Keratinocyte (primary cell): Measurements from ENCODE around the gene RBP5. TPM values are rescaled to one million over a fixed set of nuclear protein-coding genes. Genes with fewer than 3 reads are reported as not detected.

Source experiments
- DNase-seq: peaks from one replicate; pipeline ENCODE4 v3.0.0-alpha.2; 2011; ENCODE audit warnings: low read depth, missing footprints, low spot score
- FAIRE-seq: peaks from 2 replicates; lab custom pipeline; 2011; peaks lifted over from hg19 to GRCh38; lab: Jason Lieb, UNC
- H2AFZ ChIP-seq: 2 replicates; pipeline ENCODE4 v1.6.0; 2012; ENCODE audit warnings: low read length, control low read depth, inconsistent platforms; ENCODE audit not compliant: control insufficient read depth
- H3K27ac ChIP-seq: 2 replicates; pipeline ENCODE4 v1.5.1; 2011; ENCODE audit warnings: low read length; ENCODE audit not compliant: control insufficient read depth, insufficient read depth
- H3K27me3 ChIP-seq: 3 replicates; pipeline ENCODE4 v1.6.0; 2011; ENCODE audit warnings: low read length; ENCODE audit not compliant: control insufficient read depth, insufficient read depth; ENCODE audit errors: extremely low read depth
- H3K36me3 ChIP-seq, 2 experiments: 2 replicates in 1 of 2; 3 replicates in 1 of 2; pipeline ENCODE4 v1.5.1; 2011; ENCODE audit warnings: low read length in 2 of 2, mild to moderate bottlenecking in 1 of 2; ENCODE audit not compliant: control insufficient read depth in 2 of 2, insufficient read depth in 2 of 2; ENCODE audit errors: extremely low read depth in 1 of 2
- H3K4me1 ChIP-seq: 3 replicates; pipeline ENCODE4 v1.5.1; 2011; ENCODE audit warnings: low read length; ENCODE audit not compliant: control insufficient read depth, insufficient read depth; ENCODE audit errors: extremely low read depth
- H3K4me2 ChIP-seq: 3 replicates; pipeline ENCODE4 v1.6.0; 2011; ENCODE audit warnings: low read depth, low read length; ENCODE audit not compliant: control insufficient read depth, insufficient read depth; ENCODE audit errors: extremely low read depth
- H3K4me3 ChIP-seq, 3 experiments: fragments of 200-600 bp in 1 of 3; sonication (generic) in 1 of 3; 2 replicates in 2 of 3; 3 replicates in 1 of 3; pipeline ENCODE4 v1.5.1; 2011 to 2016; ENCODE audit warnings: low read length in 3 of 3, mild to moderate bottlenecking in 3 of 3, control low read depth in 2 of 3, inconsistent platforms in 1 of 3, low read depth in 1 of 3, mixed read lengths in 1 of 3, mixed run types in 1 of 3, moderate library complexity in 1 of 3; ENCODE audit not compliant: control insufficient read depth in 2 of 3, insufficient read depth in 2 of 3; ENCODE audit errors: extremely low read depth in 1 of 3
- H3K79me2 ChIP-seq: 2 replicates; pipeline ENCODE4 v1.6.0; 2012; ENCODE audit warnings: low read length; ENCODE audit not compliant: control insufficient read depth, insufficient read depth
- H3K9ac ChIP-seq: 3 replicates; pipeline ENCODE4 v1.6.0; 2011; ENCODE audit warnings: low read length; ENCODE audit not compliant: control insufficient read depth, insufficient read depth; ENCODE audit errors: extremely low read depth
- H3K9me1 ChIP-seq: 3 replicates; pipeline ENCODE4 v1.6.0; 2011; ENCODE audit warnings: low read length; ENCODE audit not compliant: control insufficient read depth, insufficient read depth; ENCODE audit errors: extremely low read depth
- H3K9me3 ChIP-seq: 2 replicates; pipeline ENCODE4 v1.5.1; 2012; ENCODE audit warnings: low read depth, low read length; ENCODE audit not compliant: control insufficient read depth
- H4K20me1 ChIP-seq: 3 replicates; pipeline ENCODE4 v1.6.0; 2011; ENCODE audit warnings: low read length; ENCODE audit not compliant: control insufficient read depth, insufficient read depth; ENCODE audit errors: extremely low read depth
- CTCF ChIP-seq, 3 experiments: IDR thresholded peaks in 1 of 3; conservative IDR thresholded peaks in 1 of 3; optimal IDR thresholded peaks in 1 of 3; 2 replicates in 2 of 3; 3 replicates in 1 of 3; pipeline versions ENCODE3 to v1.5.1; 2011; ENCODE audit warnings: low read length in 3 of 3, mild to moderate bottlenecking in 3 of 3, moderate library complexity in 2 of 3, control low read depth in 1 of 3, inconsistent platforms in 1 of 3; ENCODE audit not compliant: insufficient read depth in 2 of 3; ENCODE audit errors: extremely low read depth in 1 of 3
- EZH2 ChIP-seq: IDR thresholded peaks from one replicate; pipeline ENCODE4 v1.6.1; 2012; ENCODE audit warnings: inconsistent platforms, mild to moderate bottlenecking, low read length, moderate library complexity
- dilution Hi-C: fragments of 300-500 bp; cut with MboI; formaldehyde crosslinking; loops from one replicate; pipeline ENCODE4 v1.7.0; 2020; ENCODE audit warnings: low sequenced_read_pairs; ENCODE audit not compliant: extremely low pct_ligation_motif_present
- polyA plus RNA-seq, 5 experiments: library from polyadenylated mRNA; depleted of rRNA in 3 of 5; stranded (reverse) in 3 of 5; stranded (forward) in 1 of 5; unstranded in 1 of 5; fragments of >200 nt; gene quantifications; 1 replicate in 1 of 5; 2 replicates in 3 of 5; 3 replicates in 1 of 5; pipeline versions ENCODE4 v1.2.1 to v1.2.3, GENCODE V29; 2011 to 2012; ENCODE audit warnings: missing spikeins in 2 of 5, low read depth in 1 of 5, low replicate concordance in 1 of 5

The RBP5 gene
- polyA plus RNA-seq, 1 donor (not counting 4 experiments of a cell fraction or from before 2014, with no cell fraction given): not detected

GRCh38 chr12:7161327-7161726 lies 32.6 kb upstream of the RBP5 start:
- Histone ChIP-seq H3K4me1 (peaks cover 2% of the 10 kb centered on the region), H3K9me1 (no peaks in the 10 kb centered on the region), H3K9me3 (no peaks in the 10 kb centered on the region), H3K36me3 (peaks cover 0 to 6% of the 10 kb centered on the region in 2 experiments), H3K9ac (no peak overlapping the region), H3K79me2 (no peaks in the 10 kb centered on the region), H4K20me1 (peaks cover 3% of the 10 kb centered on the region), H3K4me2 (no peak overlapping the region), H3K27ac (no peak overlapping the region), H2AFZ (no peak overlapping the region), H3K4me3 (no peak overlapping the region), H3K27me3 (peaks cover 9% of the 10 kb centered on the region)
- dilution Hi-C loops: no loop called here
- DNase-seq: no peak
- FAIRE-seq: no peak
- TF ChIP-seq EZH2 (no peak), CTCF (optimal IDR thresholded peaks at IDR 0.05 in 1 of 3, IDR thresholded peaks at IDR 0.05 in 1 of 3, conservative IDR thresholded peaks at IDR 0.05 in 1 of 3; ENCODE audit: extremely low read depth in 1 of 3, insufficient read depth in 2 of 3, low read length in 3 of 3) (no peak)

DNA sequence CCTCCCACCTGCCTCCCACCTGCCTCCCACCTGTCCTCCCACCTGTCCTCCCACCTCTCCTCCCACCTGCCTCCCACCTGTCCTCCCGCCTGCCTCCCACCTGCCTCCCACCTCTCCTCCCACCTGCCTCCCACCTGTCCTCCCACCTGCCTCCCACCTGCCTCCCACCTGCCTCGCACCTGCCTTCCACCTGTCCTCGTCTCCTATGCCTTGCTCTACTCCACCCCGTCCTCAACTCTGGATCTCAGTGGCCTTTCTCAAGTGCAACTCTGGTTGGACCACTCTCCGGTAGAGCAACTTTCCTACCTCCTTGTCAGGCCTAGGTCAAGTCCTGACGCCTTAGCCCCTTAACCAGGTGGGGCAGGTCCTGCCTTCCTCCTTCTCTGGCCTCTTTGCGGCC lies 31.5 kb upstream of the RBP5 start:
- Histone ChIP-seq H3K9me3 (no peaks in the 10 kb centered on the region), H3K9me1 (no peaks in the 10 kb centered on the region), H3K79me2 (no peaks in the 10 kb centered on the region), H3K4me1 (peaks cover 12% of the 10 kb centered on the region), H4K20me1 (peaks cover 3% of the 10 kb centered on the region), H2AFZ (no peak overlapping the region), H3K27ac (no peak overlapping the region), H3K4me2 (no peak overlapping the region), H3K9ac (no peak overlapping the region), H3K36me3 (peaks cover 0 to 6% of the 10 kb centered on the region in 2 experiments), H3K4me3 (no peak overlapping the region), H3K27me3 (peaks cover 9% of the 10 kb centered on the region)
- no peak for TF ChIP-seq EZH2
- no peak for TF ChIP-seq CTCF (optimal IDR thresholded peaks at IDR 0.05 in 1 of 3, IDR thresholded peaks at IDR 0.05 in 1 of 3, conservative IDR thresholded peaks at IDR 0.05 in 1 of 3; ENCODE audit: extremely low read depth in 1 of 3, insufficient read depth in 2 of 3, low read length in 3 of 3)
- DNase-seq (no peak), FAIRE-seq (no peak)
- dilution Hi-C loops: no loop called here
